Sigmoid colon (tissue), 4 donors: Measurements from ENCODE around the gene PPP1R16B.

Experiments
- CTCF ChIP-seq, 4 experiments: fragments of 450-650 bp in 3 of 4; fragments of 200-600 bp in 1 of 4; IDR thresholded peaks; one replicate each; pipeline ENCODE4 v1.5.1; 2016 to 2019; ENCODE audit warnings: antibody characterized with exemption in 4 of 4, mild to moderate bottlenecking in 3 of 4, moderate library complexity in 2 of 4
- POLR2A ChIP-seq, 2 donors: fragments of 450-650 bp; IDR thresholded peaks; one replicate each; pipeline ENCODE4 v1.6.1; 2016; ENCODE audit warnings: antibody characterized with exemption in 2 of 2, mild to moderate bottlenecking in 2 of 2, moderate library complexity in 2 of 2
- POLR2AphosphoS5 ChIP-seq, 4 donors: sonication (generic); formaldehyde crosslinking; IDR thresholded peaks; one replicate each; pipeline ENCODE4 v1.6.1; 2017; ENCODE audit warnings: antibody characterized with exemption in 4 of 4

GRCh38 chr20:38842558-38842981, 37.1 kb downstream of the PPP1R16B start:
- TF ChIP-seq POLR2A (IDR thresholded peaks at IDR 0.05): no peak
- no peak for TF ChIP-seq CTCF (IDR thresholded peaks at IDR 0.05)
- no peak for TF ChIP-seq POLR2AphosphoS5 (IDR thresholded peaks at IDR 0.05)
